MM.1S (cell line): ENCODE measurements around the gene POLR1A.
"Not testable (repeated sequence)": the region's sequence is repeated elsewhere in the genome, so short reads cannot be mapped to it uniquely, and the experiment has no call there.

Source experiments
- DNase-seq: peaks from one replicate; pipeline ENCODE4 v3.0.0-alpha.2; 2015
- H2AFZ ChIP-seq: fragments of 300-600 bp; sonication (generic); 2 replicates; pipeline ENCODE4 v1.6.0; 2016; ENCODE audit warnings: antibody characterized with exemption, low read length
- H3F3A ChIP-seq: fragments of 300-600 bp; sonication (generic); 2 replicates; pipeline ENCODE4 v1.6.1; 2016; ENCODE audit warnings: mild to moderate bottlenecking, antibody characterized with exemption, low read length, moderate library complexity, mixed read lengths; ENCODE audit not compliant: insufficient read depth
- H3K27ac ChIP-seq: fragments of 300-600 bp; sonication (generic); 2 replicates; pipeline ENCODE4 v1.5.1; 2016; ENCODE audit warnings: mild to moderate bottlenecking, low read length
- H3K27me3 ChIP-seq: fragments of 300-600 bp; sonication (generic); replicated peaks from 2 replicates; pipeline ENCODE4 v1.6.0; 2016; ENCODE audit warnings: low read length; ENCODE audit not compliant: insufficient read depth
- H3K36me3 ChIP-seq: fragments of 300-600 bp; sonication (generic); replicated peaks from 2 replicates; pipeline ENCODE4 v1.6.1; 2016; ENCODE audit warnings: mild to moderate bottlenecking, low read length, mixed read lengths; ENCODE audit not compliant: insufficient read depth
- H3K4me1 ChIP-seq: fragments of 300-600 bp; sonication (generic); 2 replicates; pipeline ENCODE4 v1.6.1; 2016; ENCODE audit warnings: low read length, mixed read lengths
- H3K4me2 ChIP-seq: fragments of 300-600 bp; sonication (generic); 2 replicates; pipeline ENCODE4 v1.6.0; 2016; ENCODE audit warnings: low read depth, low read length
- H3K4me3 ChIP-seq: fragments of 300-600 bp; sonication (generic); 2 replicates; pipeline ENCODE4 v1.5.1; 2016; ENCODE audit warnings: low read length, mixed read lengths
- H3K79me2 ChIP-seq: fragments of 300-600 bp; sonication (generic); 2 replicates; pipeline ENCODE4 v1.6.1; 2016; ENCODE audit warnings: mixed run types, low read length, mixed read lengths
- H3K9ac ChIP-seq: fragments of 300-600 bp; sonication (generic); 2 replicates; pipeline ENCODE4 v1.6.1; 2016; ENCODE audit warnings: low read length, mixed read lengths
- H3K9me2 ChIP-seq: fragments of 300-600 bp; sonication (generic); replicated peaks from 2 replicates; pipeline ENCODE4 v1.6.1; 2016; ENCODE audit warnings: mild to moderate bottlenecking, low read length, mixed read lengths; ENCODE audit not compliant: insufficient read depth
- H3K9me3 ChIP-seq: fragments of 300-600 bp; sonication (generic); replicated peaks from 2 replicates; pipeline ENCODE4 v1.6.1; 2016; ENCODE audit warnings: mild to moderate bottlenecking, low read length, mixed read lengths; ENCODE audit not compliant: insufficient read depth
- H4K20me1 ChIP-seq: fragments of 300-600 bp; sonication (generic); 2 replicates; pipeline ENCODE4 v1.6.1; 2016; ENCODE audit warnings: mild to moderate bottlenecking, low read length, moderate library complexity, mixed read lengths; ENCODE audit not compliant: insufficient read depth
- EZH2 ChIP-seq: fragments of 300-600 bp; sonication (generic); optimal IDR thresholded peaks from 2 replicates; pipeline ENCODE3; 2017; ENCODE audit warnings: low read depth, mild to moderate bottlenecking, antibody characterized with exemption, low read length, mixed read lengths
- EZH2phosphoT487 ChIP-seq: fragments of 300-600 bp; sonication (generic); IDR thresholded peaks from 2 replicates; pipeline ENCODE4 v1.6.1; 2018; ENCODE audit warnings: antibody characterized with exemption, low read length
- TF ChIP-seq, protein P1 (sequence below): fragments of 300-600 bp; sonication (generic); IDR thresholded peaks from 2 replicates; pipeline ENCODE4 v1.5.1; 2016; ENCODE audit warnings: antibody characterized with exemption, low read length, mixed read lengths

POLR1A gene

DNA sequence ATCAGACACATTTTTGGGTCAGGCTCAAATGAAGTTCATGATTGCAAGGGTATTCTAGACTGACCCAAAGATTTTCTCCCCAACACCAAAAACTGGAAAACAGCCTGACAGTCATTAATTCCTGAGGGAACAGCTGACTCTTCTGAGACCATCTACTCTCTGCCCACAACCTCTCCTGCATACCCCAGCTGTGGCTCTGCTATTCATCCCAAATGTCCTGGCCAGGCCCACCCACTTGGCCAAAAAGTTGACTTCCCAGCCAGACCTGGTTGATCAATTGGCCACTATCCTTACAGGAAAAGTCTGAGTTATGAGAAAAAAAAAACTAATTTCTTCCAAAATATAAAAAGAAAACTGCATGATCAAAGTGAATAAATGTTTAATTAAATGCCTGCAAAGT is 113.1 kb downstream of the POLR1A start:
- Histone ChIP-seq H3K27me3 (no peaks in the 10 kb centered on the region), H3K9me2 (no peaks in the 10 kb centered on the region), H3K4me2 (0 out of 2 replicates have a peak overlapping the region, but pooled peaks have one; percentile 6), H3F3A (peaks cover 34% of the 10 kb centered on the region), H3K36me3 (no peaks in the 10 kb centered on the region), H3K9me3 (no peaks in the 10 kb centered on the region), H4K20me1 (no peaks in the 10 kb centered on the region), H2AFZ (no peak overlapping the region), H3K79me2 (peaks cover 23% of the 10 kb centered on the region), H3K9ac (no peak overlapping the region), H3K4me1 (peaks cover 58% of the 10 kb centered on the region), H3K27ac (no peak overlapping the region; the same call in 1 of the 2 replicates), H3K4me3 (no peak overlapping the region)
- no peak for DNase-seq
- TF ChIP-seq, protein P1, sequence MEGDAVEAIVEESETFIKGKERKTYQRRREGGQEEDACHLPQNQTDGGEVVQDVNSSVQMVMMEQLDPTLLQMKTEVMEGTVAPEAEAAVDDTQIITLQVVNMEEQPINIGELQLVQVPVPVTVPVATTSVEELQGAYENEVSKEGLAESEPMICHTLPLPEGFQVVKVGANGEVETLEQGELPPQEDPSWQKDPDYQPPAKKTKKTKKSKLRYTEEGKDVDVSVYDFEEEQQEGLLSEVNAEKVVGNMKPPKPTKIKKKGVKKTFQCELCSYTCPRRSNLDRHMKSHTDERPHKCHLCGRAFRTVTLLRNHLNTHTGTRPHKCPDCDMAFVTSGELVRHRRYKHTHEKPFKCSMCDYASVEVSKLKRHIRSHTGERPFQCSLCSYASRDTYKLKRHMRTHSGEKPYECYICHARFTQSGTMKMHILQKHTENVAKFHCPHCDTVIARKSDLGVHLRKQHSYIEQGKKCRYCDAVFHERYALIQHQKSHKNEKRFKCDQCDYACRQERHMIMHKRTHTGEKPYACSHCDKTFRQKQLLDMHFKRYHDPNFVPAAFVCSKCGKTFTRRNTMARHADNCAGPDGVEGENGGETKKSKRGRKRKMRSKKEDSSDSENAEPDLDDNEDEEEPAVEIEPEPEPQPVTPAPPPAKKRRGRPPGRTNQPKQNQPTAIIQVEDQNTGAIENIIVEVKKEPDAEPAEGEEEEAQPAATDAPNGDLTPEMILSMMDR: no peak
- TF ChIP-seq EZH2phosphoT487: no peak
- TF ChIP-seq EZH2: no peak

GRCh38 chr2:85992053-85992452 is 113.6 kb downstream of the POLR1A start:
- Histone ChIP-seq H3K4me1 (peaks cover 52% of the 10 kb centered on the region), H3K79me2 (peaks cover 19% of the 10 kb centered on the region), H3F3A (peaks cover 29% of the 10 kb centered on the region)
- not testable (repeated sequence) for H3K27me3 ChIP-seq, H3K9me2 ChIP-seq, H3K4me2 ChIP-seq, H3K36me3 ChIP-seq, H4K20me1 ChIP-seq, DNase-seq, H3K4me3 ChIP-seq, H3K9ac ChIP-seq, H3K9me3 ChIP-seq, H3K27ac ChIP-seq, H2AFZ ChIP-seq

GRCh38 chr2:85990084-85990483 is 115.6 kb downstream of the POLR1A start:
- no peak for TF ChIP-seq EZH2
- TF ChIP-seq, protein P1: no peak
- TF ChIP-seq EZH2phosphoT487: no peak
- Histone ChIP-seq H3K9ac (no peak overlapping the region), H4K20me1 (no peaks in the 10 kb centered on the region), H3K36me3 (no peaks in the 10 kb centered on the region), H3K4me2 (no peak overlapping the region), H3K27ac (no peak overlapping the region), H2AFZ (no peak overlapping the region), H3K79me2 (no peaks in the 10 kb centered on the region), H3F3A (peaks cover 19% of the 10 kb centered on the region), H3K4me1 (peaks cover 32% of the 10 kb centered on the region), H3K4me3 (no peak overlapping the region), H3K27me3 (no peaks in the 10 kb centered on the region), H3K9me2 (no peaks in the 10 kb centered on the region), H3K9me3 (no peaks in the 10 kb centered on the region)
- no peak for DNase-seq

- no peak for DNase-seq
- H4K20me1 ChIP-seq: no peaks in the 10 kb centered on the region
- no peak overlapping the region for H3K4me3 ChIP-seq
- no peak overlapping the region for H2AFZ ChIP-seq
- H3K4me2 ChIP-seq: no peak overlapping the region
- H3F3A ChIP-seq: peaks cover 12% of the 10 kb centered on the region
- H3K9me2 ChIP-seq: no peaks in the 10 kb centered on the region
- no peaks in the 10 kb centered on the region for H3K9me3 ChIP-seq
- H3K36me3 ChIP-seq: no peaks in the 10 kb centered on the region
- no peaks in the 10 kb centered on the region for H3K27me3 ChIP-seq
- TF ChIP-seq EZH2 (no peak), EZH2phosphoT487 (no peak)
- TF ChIP-seq, protein P1: no peak
- no peak overlapping the region for H3K9ac ChIP-seq
- no peak overlapping the region for H3K27ac ChIP-seq
- H3K4me1 ChIP-seq: peaks cover 25% of the 10 kb centered on the region
- no peaks in the 10 kb centered on the region for H3K79me2 ChIP-seq
These were observed 116.3 kb downstream of the POLR1A start for GRCh38 chr2:85989288-85989865.
